ENCODE data around the gene CCDC197.

GRCh38 chr14:93973607-93974006, 23.5 kb upstream of the CCDC197 start:
- TF ChIP-seq POLR2AphosphoS5 (IDR thresholded peaks at IDR 0.05; ENCODE audit: low read depth, low read length) (no peak), POLR2A (IDR thresholded peaks at IDR 0.05; ENCODE audit: low read depth, low read length) (no peak), TAF1 (IDR thresholded peaks at IDR 0.05; ENCODE audit: borderline replicate concordance, low read depth, low read length) (no peak)
